HT-29 (cell line): ENCODE measurements around the gene RASA2. TPM values are rescaled to one million over a fixed set of nuclear protein-coding genes. Genes with fewer than 3 reads are reported as not detected.
"Not testable (repeated sequence)": the region's sequence is repeated elsewhere in the genome, so short reads cannot be mapped to it uniquely, and the experiment has no call there.

Experiments
- DNase-seq: peaks from one replicate; pipeline ENCODE4 v3.0.0-alpha.2; 2015; ENCODE audit warnings: low spot score
- total RNA-seq: library from RNA; depleted of rRNA; stranded (reverse); fragments of >200 nt; shearing (Covaris generic); gene quantifications from 2 replicates; pipeline ENCODE4 v1.2.3, GENCODE V29; 2014

The RASA2 gene
- total RNA-seq, 1 experiment from 2014 or later, result 2.7 TPM

DNA sequence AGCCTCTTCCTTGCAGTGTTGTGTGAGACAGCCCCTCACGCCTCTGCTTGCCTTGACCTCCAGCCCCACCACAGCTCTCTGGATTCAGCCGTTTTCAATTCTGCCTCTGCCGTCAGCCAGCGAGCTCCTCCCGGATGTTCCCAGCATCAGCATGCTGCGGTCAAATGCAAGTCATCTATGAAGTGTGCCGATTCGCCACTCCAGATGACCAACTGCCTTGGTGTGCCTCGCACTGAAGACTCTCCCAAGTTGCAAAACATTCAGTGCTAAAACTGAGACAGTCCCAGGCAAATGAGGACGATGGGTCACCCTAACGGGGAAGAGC is 30.6 kb upstream of the RASA2 start:
- DNase-seq, result no peak

DNA sequence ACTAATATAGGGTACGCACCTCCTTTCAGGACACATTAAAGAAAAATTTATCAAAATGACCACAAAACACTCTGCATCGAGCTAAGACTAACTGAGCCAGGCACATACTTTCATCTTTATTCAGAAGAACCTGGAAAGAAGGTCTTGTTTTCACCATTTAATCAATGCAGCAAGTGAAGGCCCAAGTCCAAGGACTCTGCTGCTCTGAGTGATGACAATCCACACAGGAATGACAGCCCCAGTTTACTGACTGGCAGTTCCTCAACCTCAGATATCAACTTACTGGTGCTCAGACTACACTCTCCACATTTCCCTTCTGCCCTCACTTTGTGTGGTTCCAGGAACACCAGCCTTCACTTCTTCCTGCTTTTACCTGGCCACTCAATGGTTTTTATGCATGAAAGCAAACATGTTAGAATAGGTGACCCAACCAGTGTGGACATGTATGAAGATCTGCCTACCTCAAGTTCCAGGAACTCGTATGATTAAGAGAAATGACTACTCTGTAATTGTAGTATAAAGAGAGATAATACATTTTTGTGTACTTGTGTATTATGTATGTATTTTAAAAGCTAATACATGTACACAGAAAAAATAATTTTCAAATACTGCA is 29.1 kb upstream of the RASA2 start:
- DNase-seq, result no peak

DNA sequence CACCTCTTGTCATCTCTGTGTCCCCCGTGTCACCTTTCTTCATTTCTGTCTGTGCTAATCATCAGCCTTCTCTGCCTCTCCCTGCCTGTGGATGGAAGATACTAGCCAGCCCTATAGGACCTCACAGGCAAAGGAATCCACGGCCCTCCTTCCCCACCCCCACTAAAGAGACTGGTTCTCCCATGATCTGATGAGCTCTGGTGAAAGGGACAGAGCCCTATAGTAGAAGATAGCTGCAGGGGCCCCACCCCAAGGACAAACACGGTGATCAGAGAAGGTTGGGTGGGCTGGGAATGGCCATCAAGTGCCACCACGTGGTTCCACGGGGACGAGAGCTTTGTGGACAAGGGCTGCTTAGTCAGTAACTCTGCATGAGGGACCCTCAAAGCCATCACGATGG is 27.8 kb upstream of the RASA2 start:
- no peak for DNase-seq

DNA sequence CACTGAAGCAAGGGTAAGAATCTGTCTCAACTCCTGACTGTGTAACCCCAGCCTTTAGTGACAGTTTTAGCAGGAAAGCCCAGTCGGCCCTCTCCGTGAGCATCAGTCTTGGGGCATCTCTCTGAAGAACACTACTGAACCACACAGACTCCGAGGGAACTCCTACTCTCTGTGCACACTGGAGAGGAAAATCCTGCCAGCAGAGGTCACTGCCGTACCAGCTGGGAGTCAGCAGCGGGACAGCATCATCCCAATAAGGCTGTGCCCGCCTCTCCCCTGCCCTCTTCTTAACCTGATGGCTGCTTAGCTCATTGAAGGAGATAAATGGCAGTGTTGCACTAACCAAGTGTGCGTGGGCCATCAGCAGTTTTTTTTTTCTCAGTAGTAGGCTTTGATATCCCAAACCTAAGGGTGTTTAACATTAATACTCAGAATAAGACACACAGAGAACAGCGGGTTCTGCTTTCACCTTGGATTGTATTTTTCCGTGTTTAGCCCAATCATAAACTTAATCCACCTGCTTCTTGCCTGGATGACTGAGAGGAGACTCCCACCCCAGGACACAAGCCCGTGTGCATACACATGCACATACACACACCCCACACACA is 26.6 kb upstream of the RASA2 start:
- DNase-seq, result peak; percentile 91

DNA sequence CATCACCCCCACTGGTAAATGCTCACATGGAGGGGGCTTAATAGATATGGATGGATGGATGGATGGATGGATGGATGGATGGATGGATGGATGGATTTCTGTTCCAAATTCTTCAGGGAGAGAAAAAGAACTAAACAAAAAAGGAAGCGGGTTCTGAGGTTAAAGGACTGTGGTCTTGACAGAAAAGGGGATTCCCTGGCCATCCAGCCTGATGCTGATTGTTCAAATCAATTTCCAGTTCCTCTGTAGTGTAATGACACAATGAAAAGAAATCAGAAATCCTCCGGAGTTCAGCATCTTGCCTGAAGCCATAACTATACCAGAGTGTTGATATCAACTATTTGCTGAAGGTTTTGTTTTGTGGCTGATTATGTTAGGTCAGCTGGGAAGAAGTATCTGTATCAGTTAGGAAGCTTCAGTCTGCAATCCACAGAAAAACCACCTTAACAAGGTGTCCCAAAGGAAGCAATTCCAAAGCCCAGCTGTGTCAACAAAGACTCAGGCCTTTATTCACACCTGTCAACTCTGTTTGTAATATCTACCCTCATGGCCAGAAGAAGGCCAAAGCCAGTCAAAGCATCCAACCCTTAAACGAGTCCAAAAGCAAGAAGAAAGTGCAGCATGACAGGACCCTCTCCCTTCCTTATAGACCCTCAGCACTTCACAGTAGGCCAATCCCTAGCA is 24.5 kb upstream of the RASA2 start:
- no peak for DNase-seq

DNA sequence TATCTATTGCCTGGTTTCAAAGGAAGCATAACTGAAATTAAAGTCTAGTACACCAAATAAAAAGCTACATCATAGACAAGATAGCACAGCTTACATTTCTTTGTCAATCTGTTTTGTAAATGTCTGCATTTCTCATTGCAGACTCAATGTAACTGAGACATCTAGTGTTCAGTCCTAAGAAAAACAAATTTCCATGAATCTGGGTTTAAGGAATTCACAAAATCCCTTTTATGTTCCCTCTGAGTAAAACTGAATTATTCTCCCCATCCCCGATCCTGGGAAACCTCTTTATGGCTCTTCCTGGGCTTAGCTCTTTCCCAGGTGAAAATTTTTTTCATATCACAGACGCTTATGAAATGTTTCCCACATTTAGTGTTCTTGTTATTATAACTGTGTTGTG is 21.6 kb upstream of the RASA2 start:
- DNase-seq, result no peak

DNA sequence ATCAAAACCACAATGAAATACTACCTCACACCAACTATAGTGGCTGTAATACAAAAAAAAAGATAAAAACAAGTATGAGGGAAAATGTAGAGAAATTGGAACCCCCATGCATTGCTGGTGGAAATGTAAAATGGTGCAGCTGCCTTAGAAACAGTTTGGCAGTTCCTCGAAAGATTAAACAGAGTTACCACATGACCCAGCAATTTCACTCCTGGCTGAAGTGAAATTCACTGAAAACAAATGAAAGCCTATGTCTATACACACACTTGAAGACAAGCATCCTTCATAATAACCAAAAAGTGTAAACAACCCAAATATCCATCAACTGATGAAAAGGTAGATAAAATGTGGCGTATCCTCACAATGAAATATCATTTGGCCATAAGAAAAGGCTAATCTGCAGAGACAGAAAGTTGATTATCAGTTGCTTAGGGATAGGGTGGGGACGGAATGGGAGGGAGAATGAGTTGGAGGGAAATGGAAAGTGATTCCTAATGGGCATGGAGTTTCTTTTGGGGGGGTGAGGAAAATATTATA is 20.1 kb upstream of the RASA2 start:
- no peak for DNase-seq

DNA sequence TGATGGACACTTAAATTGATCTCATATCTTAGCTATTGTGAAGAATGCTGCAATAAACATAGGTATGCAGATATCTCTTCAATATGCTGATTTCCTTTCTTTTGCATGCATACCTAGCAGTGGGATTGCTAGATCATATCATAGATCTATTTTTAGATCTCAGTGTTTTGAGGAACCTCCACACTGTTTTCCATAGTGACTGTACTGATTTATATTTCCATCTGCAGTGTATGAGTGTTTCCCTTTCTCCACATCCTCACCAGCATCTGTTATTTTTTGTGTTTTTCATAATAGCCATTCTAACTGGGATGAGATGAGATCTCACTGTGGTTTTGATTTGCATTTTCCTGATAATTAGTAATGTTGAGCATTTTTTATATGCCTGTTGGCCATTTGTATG is 17.1 kb upstream of the RASA2 start:
- no peak for DNase-seq

DNA sequence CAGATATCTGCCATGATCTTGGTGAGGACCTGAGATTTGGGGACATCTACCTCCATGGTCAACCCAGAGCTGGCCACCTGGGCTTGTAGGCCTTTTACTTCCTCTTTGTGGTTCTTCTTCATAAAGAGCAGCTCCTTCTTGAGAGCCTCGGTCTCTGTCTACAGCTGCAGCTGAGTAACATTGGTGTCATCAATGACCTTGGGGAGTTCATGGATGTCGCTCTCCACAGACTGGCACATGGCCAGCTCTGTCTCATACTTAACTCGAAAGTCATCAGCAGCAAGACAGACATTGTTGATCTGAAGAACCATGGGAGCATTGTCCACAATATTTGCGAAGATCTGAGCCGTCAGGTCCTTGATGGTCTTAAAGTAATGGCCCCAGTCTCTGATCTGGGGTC is 15.7 kb upstream of the RASA2 start:
- DNase-seq, result no peak

DNA sequence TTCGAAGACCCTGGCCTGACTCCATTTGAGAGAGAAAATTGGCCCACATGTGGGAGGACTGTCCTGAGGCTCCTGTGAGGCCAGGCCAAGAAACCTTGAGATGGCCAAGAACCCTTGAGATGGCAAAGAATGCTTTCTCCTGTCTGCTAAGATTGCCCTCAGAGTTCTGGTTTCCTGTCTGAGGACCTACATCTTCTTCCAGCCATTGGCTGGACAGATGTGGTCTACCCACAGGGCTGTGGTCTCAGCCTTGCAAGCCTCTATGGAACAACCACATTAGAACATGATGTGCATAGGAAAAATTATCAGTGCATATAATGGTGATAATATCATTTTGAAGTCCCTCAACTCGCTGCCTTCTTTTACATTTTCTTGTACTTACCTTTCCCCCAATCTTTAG is 10.8 kb upstream of the RASA2 start:
- DNase-seq, result no peak

DNA sequence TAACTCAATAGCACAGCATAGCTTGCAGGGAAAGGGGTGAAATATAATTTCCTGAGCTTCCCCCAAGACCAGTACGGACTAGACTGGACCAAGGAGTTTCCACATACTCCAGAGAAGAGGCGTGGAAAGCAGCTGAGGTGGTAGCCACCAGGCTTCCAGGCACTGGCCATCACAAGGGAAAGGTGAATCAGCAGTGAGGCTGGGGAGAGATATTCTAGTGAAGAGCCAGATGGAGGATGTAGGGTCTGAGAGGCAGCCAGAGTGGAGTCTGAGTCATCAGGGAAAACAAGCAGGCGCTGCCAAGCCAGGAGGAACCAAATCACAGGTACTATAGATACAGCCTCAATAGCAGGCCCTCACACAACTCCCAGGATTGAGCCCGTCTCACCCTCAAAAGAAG is 9.6 kb upstream of the RASA2 start:
- peak; percentile 44 for DNase-seq

DNA sequence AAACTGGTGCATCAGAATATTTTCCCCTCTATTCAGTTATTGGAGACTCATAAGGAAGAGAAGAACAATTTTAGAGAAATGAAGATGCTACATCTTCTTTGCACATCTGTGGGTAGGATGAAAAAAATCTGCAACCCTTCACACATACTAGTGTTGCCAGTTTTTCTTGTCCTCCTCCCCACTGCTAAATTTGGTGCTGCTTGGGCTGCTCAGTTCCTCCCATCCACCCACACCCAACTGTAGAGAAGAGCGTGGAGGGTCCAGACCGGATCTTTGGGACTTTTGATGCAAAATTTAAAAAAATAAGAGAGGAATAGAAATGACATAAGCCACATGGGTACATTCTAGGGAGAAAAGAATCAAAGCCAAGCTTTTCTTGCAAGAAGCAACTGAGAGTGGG is 8.7 kb upstream of the RASA2 start:
- DNase-seq, result no peak

DNA sequence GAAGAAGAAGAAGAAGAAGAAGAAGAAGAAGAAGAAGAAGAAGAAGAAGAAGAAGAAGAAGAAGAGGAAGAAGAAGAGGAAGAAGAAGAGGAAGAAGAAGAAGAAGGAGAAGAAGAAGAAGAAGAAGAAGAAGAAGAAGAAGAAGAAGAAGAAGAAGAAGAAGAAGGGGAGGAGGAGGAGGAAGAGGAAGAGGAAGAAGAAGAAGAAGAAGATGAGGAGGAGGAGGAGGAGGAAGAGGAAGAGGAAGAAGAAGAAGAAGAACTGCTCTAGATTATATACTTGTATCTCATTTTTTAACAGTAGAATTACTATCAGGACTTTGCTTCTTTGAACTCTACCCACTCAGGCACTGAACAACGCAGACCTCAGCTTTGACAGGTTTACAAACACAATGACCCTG is 8.0 kb upstream of the RASA2 start:
- not testable (repeated sequence) for DNase-seq

DNA sequence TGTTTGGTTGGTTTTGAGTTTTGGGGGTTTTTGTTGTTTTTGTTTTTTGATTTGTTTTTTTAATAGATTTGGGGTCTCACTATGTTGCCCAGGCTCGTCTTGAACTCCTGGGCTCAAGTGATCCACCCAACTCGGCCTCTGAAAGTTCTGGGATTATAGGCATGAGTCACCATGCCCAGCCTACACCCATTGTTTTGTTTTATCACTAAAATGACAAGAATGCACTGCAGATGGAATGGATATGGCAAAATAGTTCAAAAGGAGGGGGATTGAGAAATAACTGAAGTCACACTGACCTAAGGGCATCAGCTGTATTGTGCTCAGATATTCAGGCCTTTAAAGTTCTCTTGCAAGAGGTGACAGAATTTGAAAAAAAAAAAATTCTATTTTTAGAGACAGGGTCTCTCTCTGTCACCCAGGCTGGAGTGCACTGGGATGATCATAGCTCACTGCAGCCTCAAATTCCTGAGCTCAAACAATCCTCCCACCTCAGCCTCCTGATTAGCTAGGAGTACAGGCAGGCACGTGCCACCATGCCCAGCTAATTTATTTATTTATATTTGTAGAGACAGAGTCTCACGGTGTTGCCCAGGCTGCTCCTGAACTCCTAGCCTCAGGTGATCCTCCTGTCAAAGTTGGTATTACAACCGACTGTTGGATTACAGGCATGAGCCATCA is 4.4 kb upstream of the RASA2 start:
- peak; percentile 14 for DNase-seq

DNA sequence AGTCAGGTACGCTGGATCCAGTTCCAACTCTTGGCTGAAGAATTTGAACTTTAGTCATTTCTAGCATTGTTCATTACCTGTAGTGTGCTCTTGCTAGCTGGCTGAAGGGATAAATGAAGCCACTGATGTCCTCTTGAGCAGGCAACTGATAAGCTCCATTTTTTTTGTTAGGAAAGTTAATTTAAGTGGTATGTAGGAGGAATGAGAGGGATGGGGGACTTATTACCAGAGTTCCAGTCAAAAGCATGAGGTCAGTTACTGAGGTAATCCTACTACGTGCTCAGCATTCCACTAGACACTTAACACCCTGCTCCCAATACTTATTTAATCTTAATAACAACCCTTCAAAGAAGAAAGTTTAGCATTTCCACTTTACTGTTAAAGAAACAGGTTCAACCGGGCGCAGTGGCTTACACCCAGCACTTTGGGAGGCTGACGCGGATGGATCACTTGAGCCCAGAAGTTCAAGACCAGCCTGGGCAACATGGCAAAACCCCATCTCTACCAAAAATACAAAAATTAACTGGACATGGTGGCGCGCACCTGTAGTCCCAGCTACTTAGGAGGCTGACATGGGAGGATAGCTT is 2.0 kb upstream of the RASA2 start:
- no peak for DNase-seq

DNA sequence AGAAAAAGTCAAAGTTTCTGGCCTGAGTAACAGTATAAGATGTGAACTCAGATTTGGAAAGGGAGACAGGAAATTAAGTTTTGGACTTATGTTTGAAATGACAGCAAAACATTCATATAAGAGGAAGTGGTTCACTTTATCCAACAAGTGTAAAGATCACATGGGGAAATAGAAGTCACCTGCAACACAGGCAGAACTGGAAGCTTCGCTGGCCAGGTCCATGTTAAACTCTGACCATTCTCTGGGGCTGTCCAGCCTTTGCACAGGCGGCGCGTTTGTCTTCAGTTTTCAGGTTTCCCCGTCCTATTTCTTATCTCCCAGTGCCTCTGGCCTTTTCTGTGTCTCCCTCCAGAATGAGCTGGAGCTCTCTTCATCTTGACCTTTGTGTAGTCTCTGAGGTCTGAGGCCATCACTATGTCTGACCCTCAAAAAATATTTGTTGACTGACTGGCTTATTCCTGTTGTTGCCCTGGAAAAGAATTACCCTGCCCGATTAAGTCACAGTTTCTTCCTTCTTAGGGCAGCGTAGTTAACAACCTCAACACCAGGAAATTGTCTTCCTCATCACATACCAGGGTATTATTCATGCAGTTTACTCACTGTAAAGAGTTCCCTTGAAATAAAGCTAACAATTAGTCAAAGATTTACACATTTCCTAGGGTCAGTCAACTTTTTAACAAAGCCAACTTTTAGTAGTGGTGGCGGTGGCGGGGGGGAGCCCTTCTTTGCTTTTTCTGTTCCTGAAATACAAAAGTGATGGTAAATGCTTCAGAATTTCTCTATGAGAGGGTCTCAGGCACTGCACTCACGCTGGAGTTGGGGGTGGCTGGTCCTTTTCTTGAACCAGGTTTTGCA is 959 bp upstream of the RASA2 start:
- peak; percentile 76 for DNase-seq

DNA sequence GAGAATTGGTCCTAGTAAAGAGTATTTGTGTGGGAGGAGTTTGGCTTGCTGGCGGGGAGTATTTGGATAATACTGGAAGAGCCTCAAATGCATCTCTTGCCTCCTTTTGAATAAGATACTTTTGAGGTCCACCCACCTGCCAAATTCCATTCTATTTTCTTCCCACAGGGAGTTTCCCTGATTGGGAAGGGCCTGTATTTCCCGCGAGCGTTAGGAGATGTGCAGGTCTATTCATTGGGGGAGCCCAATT is 406 bp upstream of the RASA2 start:
- DNase-seq, result peak; percentile 55

DNA sequence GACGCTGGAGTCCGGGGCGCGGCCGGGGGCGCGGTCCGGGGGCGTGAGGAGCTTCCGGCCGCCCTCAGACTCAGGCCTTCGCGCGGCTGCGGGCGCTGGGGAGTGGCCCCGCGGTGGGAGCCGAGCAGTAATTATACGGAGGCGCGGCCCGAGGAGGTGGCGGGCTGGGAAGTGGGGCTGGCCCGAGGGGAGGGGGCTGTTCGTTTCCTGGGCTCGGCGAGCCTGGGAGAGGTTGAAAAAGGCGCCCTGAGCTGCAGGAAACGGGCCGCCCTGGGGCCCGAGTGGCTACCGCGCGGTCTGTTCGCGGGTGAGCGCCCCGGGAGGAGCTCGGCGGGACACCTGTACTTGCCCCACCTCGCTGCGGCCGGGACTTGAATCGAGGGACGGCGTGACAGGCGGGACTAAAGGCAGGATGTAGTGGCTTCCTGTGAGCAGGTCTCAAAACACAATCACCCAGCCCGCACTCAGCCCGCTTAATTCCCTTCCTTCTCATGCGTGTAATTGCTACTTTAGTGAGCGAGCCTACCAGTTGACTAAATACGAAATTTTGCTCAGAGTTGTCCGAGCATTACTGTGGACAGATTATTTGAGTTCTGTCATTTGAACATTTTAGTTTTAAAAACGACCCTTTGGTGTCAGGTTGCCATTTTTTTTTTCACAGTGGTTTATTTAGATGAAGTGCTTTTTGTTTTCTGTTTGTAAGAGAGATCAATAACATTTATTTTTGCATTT is 860 bp downstream of the RASA2 start:
- DNase-seq, result peak; percentile 88

DNA sequence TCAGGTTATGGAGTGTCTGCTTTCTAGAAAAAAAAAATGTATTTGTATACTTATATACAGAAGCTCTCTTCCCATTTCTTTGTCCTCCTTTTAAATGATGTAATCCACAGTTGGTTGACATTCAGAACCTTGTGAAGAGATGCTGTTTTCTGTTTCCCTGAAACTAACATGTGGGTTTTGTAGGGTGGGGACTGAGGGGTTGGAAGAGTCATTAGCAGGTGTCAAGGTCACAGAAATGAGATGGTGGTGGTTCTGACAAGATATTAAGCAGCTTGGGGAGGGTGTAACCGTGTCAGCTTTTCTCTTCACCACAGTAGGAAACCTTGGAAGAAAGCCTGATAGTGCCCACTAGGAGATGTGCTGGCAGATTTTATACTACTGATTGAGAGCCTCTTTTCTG is 2.4 kb downstream of the RASA2 start:
- no peak for DNase-seq

DNA sequence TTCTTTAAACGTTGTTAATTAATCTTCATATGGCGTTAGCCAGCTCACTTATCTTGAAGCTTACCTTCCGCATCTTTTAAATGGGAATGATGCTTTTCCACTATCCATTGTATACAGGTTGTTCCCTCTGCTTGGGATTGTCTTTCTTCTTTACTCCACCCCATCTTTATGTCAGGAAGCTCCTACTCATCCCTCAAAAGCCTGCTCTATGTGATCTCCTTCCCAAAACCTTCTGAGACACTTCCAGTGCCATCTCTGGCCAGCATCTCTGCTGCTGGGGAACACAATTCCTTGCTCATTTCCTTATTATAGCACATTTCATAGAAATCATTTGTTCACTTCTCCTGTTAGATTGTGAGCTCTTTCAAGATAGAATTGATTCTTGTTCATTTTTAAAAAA is 4.3 kb downstream of the RASA2 start:
- DNase-seq, result no peak

DNA sequence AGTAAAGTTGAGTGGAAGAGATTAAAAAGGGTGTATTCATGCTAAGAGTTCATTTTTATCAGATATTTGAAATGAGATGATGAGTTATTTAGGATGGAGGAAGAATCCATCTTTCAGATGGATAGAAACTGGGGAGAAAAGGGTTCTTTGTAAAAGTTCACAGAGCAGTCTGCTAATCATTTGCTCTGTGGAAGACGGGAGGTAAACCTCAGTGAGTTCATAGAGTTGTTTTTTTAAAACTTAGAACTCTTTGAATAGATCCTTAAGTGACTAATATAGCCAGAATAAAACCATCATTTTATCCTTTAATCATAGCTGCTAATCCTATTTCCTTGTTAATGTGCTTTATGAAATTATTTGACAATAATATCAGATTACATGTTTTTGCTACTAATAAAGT is 5.1 kb downstream of the RASA2 start:
- DNase-seq, result no peak
